Measurements from ENCODE around the gene BAIAP2.

BAIAP2 gene

GRCh38 chr17:81066771-81067315 is 31.9 kb downstream of the BAIAP2 start:
- H3K4me3 ChIP-seq (ENCODE audit: low read length): no peak overlapping the region
- no peak overlapping the region for H3K27ac ChIP-seq (ENCODE audit: low read depth, low read length)
- H3K27me3 ChIP-seq (ENCODE audit: control insufficient read depth, insufficient read depth, low read length): no peaks in the 10 kb centered on the region
- peaks cover 2% of the 10 kb centered on the region for H3K36me3 ChIP-seq (ENCODE audit: control insufficient read depth, insufficient read depth, low read length)
- peaks cover 3% of the 10 kb centered on the region for H3K4me1 ChIP-seq (ENCODE audit: control insufficient read depth, insufficient read depth, low read length)
- no peak overlapping the region for H3K9ac ChIP-seq (ENCODE audit: low read length)

- Histone ChIP-seq H3K36me3 (ENCODE audit: control insufficient read depth, insufficient read depth, low read length) (peaks cover 2% of the 10 kb centered on the region), H3K4me3 (ENCODE audit: low read length) (no peak overlapping the region), H3K27me3 (ENCODE audit: control insufficient read depth, insufficient read depth, low read length) (no peaks in the 10 kb centered on the region), H3K9ac (ENCODE audit: low read length) (no peak overlapping the region), H3K27ac (ENCODE audit: low read depth, low read length) (no peak overlapping the region), H3K4me1 (ENCODE audit: control insufficient read depth, insufficient read depth, low read length) (peaks cover 3% of the 10 kb centered on the region)
Observed at GRCh38 chr17:81067391-81067811, 32.5 kb downstream of the BAIAP2 start.

GRCh38 chr17:81068411-81069134 is 33.6 kb downstream of the BAIAP2 start:
- H3K4me3 ChIP-seq (ENCODE audit: low read length): no peak overlapping the region
- peaks cover 3% of the 10 kb centered on the region for H3K4me1 ChIP-seq (ENCODE audit: control insufficient read depth, insufficient read depth, low read length)
- no peak overlapping the region for H3K9ac ChIP-seq (ENCODE audit: low read length)
- H3K27me3 ChIP-seq (ENCODE audit: control insufficient read depth, insufficient read depth, low read length): no peaks in the 10 kb centered on the region
- no peaks in the 10 kb centered on the region for H3K36me3 ChIP-seq (ENCODE audit: control insufficient read depth, insufficient read depth, low read length)
- H3K27ac ChIP-seq (ENCODE audit: low read depth, low read length): no peak overlapping the region

GRCh38 chr17:81069135-81069645 is 34.2 kb downstream of the BAIAP2 start:
- no peak overlapping the region for H3K4me3 ChIP-seq (ENCODE audit: low read length)
- no peak overlapping the region for H3K27ac ChIP-seq (ENCODE audit: low read depth, low read length)
- peaks cover 3% of the 10 kb centered on the region for H3K4me1 ChIP-seq (ENCODE audit: control insufficient read depth, insufficient read depth, low read length)
- H3K36me3 ChIP-seq (ENCODE audit: control insufficient read depth, insufficient read depth, low read length): no peaks in the 10 kb centered on the region
- no peaks in the 10 kb centered on the region for H3K27me3 ChIP-seq (ENCODE audit: control insufficient read depth, insufficient read depth, low read length)
- no peak overlapping the region for H3K9ac ChIP-seq (ENCODE audit: low read length)

GRCh38 chr17:81070541-81071246 is 35.7 kb downstream of the BAIAP2 start:
- Histone ChIP-seq H3K27me3 (ENCODE audit: control insufficient read depth, insufficient read depth, low read length) (no peaks in the 10 kb centered on the region), H3K4me3 (ENCODE audit: low read length) (no peak overlapping the region), H3K9ac (ENCODE audit: low read length) (no peak overlapping the region), H3K27ac (ENCODE audit: low read depth, low read length) (no peak overlapping the region), H3K4me1 (ENCODE audit: control insufficient read depth, insufficient read depth, low read length) (no peaks in the 10 kb centered on the region), H3K36me3 (ENCODE audit: control insufficient read depth, insufficient read depth, low read length) (no peaks in the 10 kb centered on the region)

GRCh38 chr17:81071761-81072741 is 37.1 kb downstream of the BAIAP2 start:
- Histone ChIP-seq H3K27me3 (ENCODE audit: control insufficient read depth, insufficient read depth, low read length) (no peaks in the 10 kb centered on the region), H3K27ac (ENCODE audit: low read depth, low read length) (no peak overlapping the region), H3K4me1 (ENCODE audit: control insufficient read depth, insufficient read depth, low read length) (no peaks in the 10 kb centered on the region), H3K4me3 (ENCODE audit: low read length) (no peak overlapping the region), H3K36me3 (ENCODE audit: control insufficient read depth, insufficient read depth, low read length) (no peaks in the 10 kb centered on the region), H3K9ac (ENCODE audit: low read length) (no peak overlapping the region)

- Histone ChIP-seq H3K9ac (ENCODE audit: low read length) (no peak overlapping the region), H3K4me1 (ENCODE audit: control insufficient read depth, insufficient read depth, low read length) (no peaks in the 10 kb centered on the region), H3K27me3 (ENCODE audit: control insufficient read depth, insufficient read depth, low read length) (no peaks in the 10 kb centered on the region), H3K36me3 (ENCODE audit: control insufficient read depth, insufficient read depth, low read length) (no peaks in the 10 kb centered on the region), H3K27ac (ENCODE audit: low read depth, low read length) (no peak overlapping the region), H3K4me3 (ENCODE audit: low read length) (no peak overlapping the region)
Observed at GRCh38 chr17:81073967-81074839, 39.3 kb downstream of the BAIAP2 start.

- no peaks in the 10 kb centered on the region for H3K36me3 ChIP-seq (ENCODE audit: control insufficient read depth, insufficient read depth, low read length)
- no peak overlapping the region for H3K9ac ChIP-seq (ENCODE audit: low read length)
- H3K4me1 ChIP-seq (ENCODE audit: control insufficient read depth, insufficient read depth, low read length): no peaks in the 10 kb centered on the region
- H3K27me3 ChIP-seq (ENCODE audit: control insufficient read depth, insufficient read depth, low read length): no peaks in the 10 kb centered on the region
- H3K4me3 ChIP-seq (ENCODE audit: low read length): no peak overlapping the region
- H3K27ac ChIP-seq (ENCODE audit: low read depth, low read length): no peak overlapping the region
Observed at GRCh38 chr17:81074875-81075274, 39.9 kb downstream of the BAIAP2 start.

GRCh38 chr17:81075307-81075706 is 40.4 kb downstream of the BAIAP2 start:
- no peaks in the 10 kb centered on the region for H3K36me3 ChIP-seq (ENCODE audit: control insufficient read depth, insufficient read depth, low read length)

GRCh38 chr17:81076141-81076679 is 41.3 kb downstream of the BAIAP2 start:
- Histone ChIP-seq H3K4me1 (ENCODE audit: control insufficient read depth, insufficient read depth, low read length) (no peaks in the 10 kb centered on the region), H3K9ac (ENCODE audit: low read length) (no peak overlapping the region), H3K4me3 (ENCODE audit: low read length) (no peak overlapping the region), H3K27ac (ENCODE audit: low read depth, low read length) (no peak overlapping the region), H3K36me3 (ENCODE audit: control insufficient read depth, insufficient read depth, low read length) (no peaks in the 10 kb centered on the region), H3K27me3 (ENCODE audit: control insufficient read depth, insufficient read depth, low read length) (no peaks in the 10 kb centered on the region)

More at GRCh38 chr17:81075307-81075706, 40.4 kb downstream of the BAIAP2 start:
- Histone ChIP-seq H3K4me3 (ENCODE audit: low read length) (no peak overlapping the region), H3K27ac (ENCODE audit: low read depth, low read length) (no peak overlapping the region), H3K27me3 (ENCODE audit: control insufficient read depth, insufficient read depth, low read length) (no peaks in the 10 kb centered on the region), H3K9ac (ENCODE audit: low read length) (no peak overlapping the region), H3K4me1 (ENCODE audit: control insufficient read depth, insufficient read depth, low read length) (no peaks in the 10 kb centered on the region)

Data from rectal smooth muscle tissue (tissue), 1 donor.